GM12801 (cell line): ENCODE measurements around the gene HIPK2.

Experiments
- TF ChIP-seq, protein P1 (sequence below): IDR thresholded peaks from one replicate; pipeline ENCODE4 v1.5.1; 2011; ENCODE audit warnings: control low read depth; ENCODE audit not compliant: insufficient read length; ENCODE audit errors: extremely low read depth

HIPK2 gene

DNA sequence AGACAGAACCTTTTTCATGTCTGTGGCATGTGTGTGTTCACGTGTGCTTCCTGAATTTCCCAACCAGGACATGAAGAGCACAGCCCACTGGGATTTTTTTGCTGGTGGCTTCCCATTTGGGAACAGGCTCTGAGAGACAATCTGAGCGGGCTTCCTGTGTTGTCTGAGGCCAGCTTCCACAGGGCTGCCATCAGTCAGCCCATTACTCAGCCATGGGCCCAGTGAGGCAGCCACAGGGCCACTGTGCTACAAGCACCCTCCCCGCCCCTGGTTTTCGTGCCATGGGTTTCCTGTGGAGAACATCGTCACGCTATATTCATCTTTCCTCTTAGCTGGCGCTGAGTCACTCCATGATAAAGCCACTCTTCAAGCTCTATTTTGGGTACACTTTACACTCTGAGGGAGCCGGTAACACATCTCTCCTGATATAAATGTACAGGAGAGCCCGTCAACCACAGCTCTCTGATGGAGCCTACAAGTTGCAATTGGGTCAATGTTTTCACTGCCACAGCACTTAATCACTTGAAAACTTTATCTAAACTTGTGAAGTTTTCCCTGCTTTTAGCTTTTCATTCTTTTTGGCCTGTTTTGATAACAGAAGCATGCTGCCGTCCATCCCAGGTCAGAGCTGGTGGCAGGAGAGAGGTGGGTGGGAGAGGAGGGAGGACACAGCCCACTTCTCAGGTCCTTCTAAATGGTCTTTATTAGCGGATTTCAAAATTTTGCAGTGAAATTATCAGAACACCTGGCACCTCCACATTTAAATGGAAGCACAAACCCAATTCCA, 96.9 kb downstream of the HIPK2 start:
- TF ChIP-seq, protein P1, sequence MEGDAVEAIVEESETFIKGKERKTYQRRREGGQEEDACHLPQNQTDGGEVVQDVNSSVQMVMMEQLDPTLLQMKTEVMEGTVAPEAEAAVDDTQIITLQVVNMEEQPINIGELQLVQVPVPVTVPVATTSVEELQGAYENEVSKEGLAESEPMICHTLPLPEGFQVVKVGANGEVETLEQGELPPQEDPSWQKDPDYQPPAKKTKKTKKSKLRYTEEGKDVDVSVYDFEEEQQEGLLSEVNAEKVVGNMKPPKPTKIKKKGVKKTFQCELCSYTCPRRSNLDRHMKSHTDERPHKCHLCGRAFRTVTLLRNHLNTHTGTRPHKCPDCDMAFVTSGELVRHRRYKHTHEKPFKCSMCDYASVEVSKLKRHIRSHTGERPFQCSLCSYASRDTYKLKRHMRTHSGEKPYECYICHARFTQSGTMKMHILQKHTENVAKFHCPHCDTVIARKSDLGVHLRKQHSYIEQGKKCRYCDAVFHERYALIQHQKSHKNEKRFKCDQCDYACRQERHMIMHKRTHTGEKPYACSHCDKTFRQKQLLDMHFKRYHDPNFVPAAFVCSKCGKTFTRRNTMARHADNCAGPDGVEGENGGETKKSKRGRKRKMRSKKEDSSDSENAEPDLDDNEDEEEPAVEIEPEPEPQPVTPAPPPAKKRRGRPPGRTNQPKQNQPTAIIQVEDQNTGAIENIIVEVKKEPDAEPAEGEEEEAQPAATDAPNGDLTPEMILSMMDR: no peak

DNA sequence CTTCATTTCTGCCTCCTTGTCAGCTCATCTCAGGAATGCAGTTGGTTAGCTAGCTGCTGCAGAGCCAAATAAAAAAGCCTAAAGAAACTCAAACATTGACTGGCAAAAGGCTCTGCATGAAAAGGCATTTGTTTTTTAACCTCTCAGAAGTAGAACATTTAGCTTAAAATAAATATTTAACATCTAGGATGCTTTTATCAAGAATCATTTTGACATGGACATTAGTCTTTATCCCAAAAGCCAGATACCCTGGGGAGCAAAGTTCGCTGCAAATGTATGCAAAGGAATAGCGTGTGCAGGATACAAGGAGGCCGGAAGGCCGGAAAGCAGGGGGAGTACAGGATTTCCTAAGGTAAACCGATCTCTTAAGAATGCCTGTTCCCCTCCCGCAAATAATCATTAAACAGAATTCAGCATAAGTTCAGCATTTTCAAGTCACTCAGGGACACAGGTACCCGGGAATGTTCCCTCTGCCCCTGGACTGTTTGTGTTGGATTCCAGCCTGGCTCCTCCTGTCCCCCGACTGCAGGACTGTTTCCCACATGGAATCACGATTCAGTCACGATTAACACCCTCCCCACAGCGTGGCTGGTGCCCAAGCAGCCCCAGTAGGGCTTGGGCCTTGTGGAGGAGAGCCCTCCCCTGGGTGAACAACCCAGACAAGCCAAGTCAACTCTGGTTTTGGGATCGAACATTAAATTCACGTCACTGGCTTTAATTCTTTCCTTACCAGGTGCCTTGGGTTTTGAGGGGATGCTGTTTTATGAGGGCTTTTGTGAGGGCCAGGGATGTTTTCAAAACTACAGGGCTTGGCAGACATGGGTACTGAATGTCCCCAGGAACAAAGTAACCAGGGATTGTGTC, 97.8 kb downstream of the HIPK2 start:
- TF ChIP-seq, protein P1: no peak

DNA sequence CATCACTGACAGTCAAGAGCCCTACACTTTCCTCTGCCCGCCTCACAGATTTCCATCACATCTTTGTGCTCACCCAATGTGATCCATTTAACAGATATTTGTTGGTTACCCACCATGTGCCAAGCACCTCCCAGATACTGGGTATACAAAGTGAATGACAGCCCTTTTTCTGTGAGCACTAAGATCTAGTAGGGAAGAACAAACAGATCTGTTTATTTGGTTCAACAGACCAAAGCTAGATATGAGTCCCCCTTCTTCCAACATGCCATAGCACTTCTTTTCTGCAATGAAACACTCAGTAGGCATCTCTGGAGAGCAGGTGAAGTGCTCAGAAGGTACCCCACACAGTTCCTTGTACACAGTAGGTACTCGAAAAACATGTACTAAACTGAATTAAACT, 101.4 kb downstream of the HIPK2 start:
- TF ChIP-seq, protein P1: no peak

DNA sequence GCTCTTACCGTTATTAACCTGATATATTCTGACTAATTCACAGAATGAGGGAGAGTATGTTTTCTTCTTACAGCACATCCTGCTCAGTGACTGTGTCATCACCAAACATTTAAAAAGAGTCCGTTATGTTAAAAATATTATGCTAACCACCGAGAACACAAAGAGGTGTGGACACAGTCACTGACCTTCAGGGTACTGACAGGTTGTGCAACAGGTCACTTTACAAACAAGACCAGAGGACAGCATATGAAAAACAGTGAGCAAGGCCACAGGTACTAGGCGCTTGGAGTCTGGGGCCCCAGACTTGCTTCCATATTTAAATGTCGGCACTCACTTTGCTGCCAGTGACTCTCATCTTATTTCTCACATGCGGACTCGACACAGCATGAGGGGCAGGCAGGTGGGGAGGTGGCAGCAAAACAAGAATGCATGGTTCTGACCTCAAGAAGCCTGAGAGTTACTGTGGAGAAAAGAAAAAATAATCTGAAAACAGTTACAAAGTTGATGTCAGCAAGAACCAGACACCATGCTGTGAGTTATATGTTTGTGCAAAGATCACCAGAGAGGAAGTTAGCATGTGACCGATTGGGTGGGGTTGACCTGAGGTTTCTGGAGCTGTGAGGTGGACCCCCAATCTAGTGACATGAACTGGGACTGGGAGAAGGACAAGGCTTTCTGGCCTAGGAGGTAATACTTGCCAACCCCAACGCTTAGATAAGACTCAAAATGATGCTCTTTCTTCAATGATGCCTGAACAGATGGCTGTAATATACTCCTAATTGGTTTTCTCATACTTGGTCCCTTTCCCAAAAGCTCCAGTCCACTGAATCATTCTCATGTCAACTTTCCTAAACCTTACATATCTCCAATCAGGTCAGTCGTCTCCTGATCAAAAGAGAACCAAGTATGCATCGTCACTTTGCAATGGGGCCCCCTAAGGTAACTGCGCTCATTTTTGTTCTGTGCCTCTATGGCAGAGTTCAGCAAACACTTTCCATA, 102.4 kb downstream of the HIPK2 start:
- TF ChIP-seq, protein P1: no peak

DNA sequence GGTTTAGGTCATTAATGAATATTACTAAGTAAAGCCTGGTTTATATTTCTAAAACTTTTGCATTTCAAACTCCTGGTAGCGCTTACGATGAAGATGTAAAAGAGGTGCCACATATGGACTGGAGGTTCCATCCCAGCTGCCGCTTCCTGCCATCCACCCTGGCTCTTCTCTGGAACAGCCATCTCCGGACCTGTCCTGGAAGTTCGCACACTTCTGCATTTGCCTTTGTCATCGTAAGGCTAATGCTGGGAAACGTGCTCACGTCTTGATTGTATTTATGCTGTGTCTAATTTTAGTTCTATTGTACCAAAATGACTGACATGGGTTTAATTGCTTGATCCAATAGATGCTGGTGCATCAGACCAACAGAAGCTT, 103.1 kb downstream of the HIPK2 start:
- TF ChIP-seq, protein P1: no peak

DNA sequence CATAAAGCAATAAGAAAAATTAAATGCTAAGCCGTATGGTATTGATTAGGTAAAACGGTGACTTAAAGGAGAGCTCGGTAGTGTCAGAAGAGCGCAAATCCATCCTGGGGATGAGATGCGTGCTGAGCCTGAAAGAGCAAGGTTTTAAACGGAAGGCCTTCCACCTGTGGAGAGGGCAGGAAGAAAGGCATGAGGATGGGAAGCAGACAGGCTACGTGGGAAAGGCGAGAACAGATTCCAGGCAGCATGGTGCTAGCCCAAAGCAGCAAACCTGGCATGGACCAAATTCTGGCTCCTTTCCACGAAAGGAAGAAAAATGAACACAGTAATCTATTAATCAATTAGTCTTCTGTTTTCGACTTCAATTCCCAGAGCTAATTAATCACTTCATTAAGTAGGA, 103.5 kb downstream of the HIPK2 start:
- TF ChIP-seq, protein P1: no peak
